ENCODE data around the gene XKR3.
"Not testable (repeated sequence)": the region's sequence is repeated elsewhere in the genome, so short reads cannot be mapped to it uniquely, and the experiment has no call there.

The XKR3 gene

DNA sequence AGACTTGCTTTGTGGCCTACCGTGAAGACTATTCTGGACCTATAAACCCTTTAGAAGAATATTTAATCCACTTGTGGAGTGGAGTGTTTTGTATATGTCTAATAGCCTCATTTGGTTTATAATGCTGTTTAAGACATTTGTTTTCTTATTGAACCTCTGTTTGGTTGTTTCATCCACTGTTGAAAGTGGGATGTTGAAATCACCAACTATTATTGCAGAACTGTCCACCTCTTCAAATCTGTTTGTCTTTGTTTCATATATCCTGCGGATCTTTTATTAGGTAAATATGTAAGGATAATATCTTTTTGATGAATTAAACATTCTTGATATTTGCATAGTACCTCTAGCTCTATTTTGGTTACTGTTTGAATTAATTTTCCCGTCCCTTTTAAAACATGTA lies 49.1 kb downstream of the XKR3 start:
- Histone ChIP-seq H3K4me3 (ENCODE audit: insufficient read length, low read depth) (no peak overlapping the region), H3K9ac (ENCODE audit: insufficient read length, low read depth) (no peak overlapping the region), H3K27me3 (ENCODE audit: insufficient read depth, insufficient read length) (no peaks in the 10 kb centered on the region), H3K9me3 (ENCODE audit: insufficient read depth, low read length) (no peaks in the 10 kb centered on the region), H3K36me3 (ENCODE audit: insufficient read depth, insufficient read length, low read length) (no peaks in the 10 kb centered on the region), H3K4me1 (ENCODE audit: insufficient read depth, insufficient read length) (no peaks in the 10 kb centered on the region)
- DNase-seq (ENCODE audit: low read depth, low spot score): no peak
- no peak for TF ChIP-seq SUZ12 (IDR thresholded peaks at IDR 0.05; ENCODE audit: extremely low read depth, insufficient read depth, insufficient read length)
- TF ChIP-seq ZNF274 (IDR thresholded peaks at IDR 0.05; ENCODE audit: low read depth, low read length): no peak
- TF ChIP-seq YY1 (IDR thresholded peaks at IDR 0.05; ENCODE audit: insufficient read depth, insufficient read length): no peak

DNA sequence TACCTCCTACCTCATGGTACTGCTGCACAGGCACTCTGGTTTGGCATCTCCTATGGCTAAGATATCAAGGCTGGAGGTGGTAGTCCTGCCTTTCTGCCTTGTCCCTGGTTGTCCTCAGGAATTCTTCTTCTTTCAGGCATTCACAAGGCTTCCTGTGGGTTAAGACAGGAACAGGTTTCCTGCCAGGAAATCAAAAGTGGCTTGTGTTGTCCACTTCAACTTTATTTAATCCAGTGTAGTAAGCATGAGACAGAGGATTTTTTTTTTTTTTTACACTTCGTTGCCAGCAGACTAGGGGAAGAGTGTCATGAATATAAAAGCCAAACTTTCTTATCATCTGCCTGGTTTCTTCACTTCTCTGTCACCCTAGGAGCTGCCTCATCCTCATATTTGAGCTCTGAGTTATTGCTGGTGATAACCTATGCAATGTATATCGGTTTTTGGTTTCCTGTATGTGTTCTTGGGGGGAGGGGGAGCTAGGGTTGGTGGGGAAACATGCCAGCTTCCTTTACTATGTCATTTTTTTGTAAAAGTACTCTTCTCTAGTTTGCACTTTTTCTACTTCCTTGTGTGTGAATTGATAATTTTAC lies 50.2 kb downstream of the XKR3 start:
- Histone ChIP-seq H3K4me1 (ENCODE audit: insufficient read depth, insufficient read length) (no peaks in the 10 kb centered on the region), H3K27me3 (ENCODE audit: insufficient read depth, insufficient read length) (no peaks in the 10 kb centered on the region), H3K9me3 (ENCODE audit: insufficient read depth, low read length) (no peaks in the 10 kb centered on the region), H3K4me3 (ENCODE audit: insufficient read length, low read depth) (no peak overlapping the region), H3K9ac (ENCODE audit: insufficient read length, low read depth) (no peak overlapping the region), H3K36me3 (ENCODE audit: insufficient read depth, insufficient read length, low read length) (no peaks in the 10 kb centered on the region)
- DNase-seq (ENCODE audit: low read depth, low spot score): no peak
- no peak for TF ChIP-seq ZNF274 (IDR thresholded peaks at IDR 0.05; ENCODE audit: low read depth, low read length)
- TF ChIP-seq YY1 (IDR thresholded peaks at IDR 0.05; ENCODE audit: insufficient read depth, insufficient read length): no peak
- TF ChIP-seq SUZ12 (IDR thresholded peaks at IDR 0.05; ENCODE audit: extremely low read depth, insufficient read depth, insufficient read length): no peak

DNA sequence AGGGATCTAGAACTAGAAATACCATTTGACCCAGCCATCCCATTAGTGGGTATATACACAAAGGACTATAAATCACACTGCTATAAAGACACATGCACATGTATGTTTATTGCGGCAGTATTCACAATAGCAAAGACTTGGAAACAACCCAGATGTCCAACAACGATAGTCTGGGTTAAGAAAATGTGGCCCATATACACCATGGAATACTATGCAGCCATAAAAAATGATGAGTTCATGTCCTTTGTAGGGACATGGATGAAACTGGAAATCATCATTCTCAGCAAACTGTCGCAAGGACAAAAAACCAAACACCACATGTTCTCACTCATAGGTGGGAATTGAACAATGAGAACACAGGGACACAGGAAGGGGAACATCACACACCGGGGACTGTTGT lies 53.6 kb downstream of the XKR3 start:
- H3K27me3 ChIP-seq (ENCODE audit: insufficient read depth, insufficient read length); DNase-seq (ENCODE audit: low read depth, low spot score); H3K4me3 ChIP-seq (ENCODE audit: insufficient read length, low read depth); H3K4me1 ChIP-seq (ENCODE audit: insufficient read depth, insufficient read length); H3K9ac ChIP-seq (ENCODE audit: insufficient read length, low read depth); H3K9me3 ChIP-seq (ENCODE audit: insufficient read depth, low read length); H3K36me3 ChIP-seq (ENCODE audit: insufficient read depth, insufficient read length, low read length): not testable (repeated sequence)

DNA sequence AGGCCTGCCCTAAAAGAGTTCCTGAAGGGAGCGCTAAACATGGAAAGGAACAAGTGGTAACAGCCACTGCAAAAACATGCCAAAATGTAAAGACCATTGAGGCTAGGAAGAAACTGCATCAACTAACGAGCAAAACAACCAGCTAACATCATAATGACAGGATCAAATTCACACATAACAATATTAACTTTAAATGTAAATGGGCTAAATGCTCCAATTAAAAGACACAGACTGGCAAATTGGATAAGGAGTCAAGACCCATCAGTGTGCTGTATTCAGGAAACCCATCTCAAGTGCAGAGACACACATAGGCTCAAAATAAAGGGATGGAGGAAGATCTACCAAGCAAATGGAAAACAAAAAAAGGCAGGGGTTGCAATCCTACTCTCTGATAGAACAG lies 57.3 kb downstream of the XKR3 start:
- not testable (repeated sequence) for H3K9me3 ChIP-seq (ENCODE audit: insufficient read depth, low read length); H3K4me1 ChIP-seq (ENCODE audit: insufficient read depth, insufficient read length); H3K9ac ChIP-seq (ENCODE audit: insufficient read length, low read depth); H3K36me3 ChIP-seq (ENCODE audit: insufficient read depth, insufficient read length, low read length); H3K27me3 ChIP-seq (ENCODE audit: insufficient read depth, insufficient read length); H3K4me3 ChIP-seq (ENCODE audit: insufficient read length, low read depth); DNase-seq (ENCODE audit: low read depth, low spot score)

DNA sequence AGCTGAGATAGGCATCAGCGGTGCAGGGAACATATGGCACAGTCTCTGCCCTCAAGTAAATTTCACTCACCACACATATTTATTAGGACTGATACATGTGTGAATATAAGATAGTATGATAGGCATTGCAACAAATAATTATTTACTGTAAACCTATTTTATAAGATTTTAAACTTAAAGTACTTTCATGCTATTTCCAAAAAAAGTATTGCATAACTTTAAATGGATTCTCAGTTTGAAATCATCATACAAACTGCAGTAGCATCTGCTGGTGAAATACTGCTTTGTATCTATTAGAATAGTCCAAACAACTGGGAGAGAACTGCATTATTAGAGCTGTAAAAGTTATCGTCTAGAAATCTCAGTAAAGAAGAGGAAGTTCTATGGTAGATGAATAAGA lies 63.0 kb downstream of the XKR3 start:
- DNase-seq (ENCODE audit: low read depth, low spot score); H3K4me1 ChIP-seq (ENCODE audit: insufficient read depth, insufficient read length); H3K36me3 ChIP-seq (ENCODE audit: insufficient read depth, insufficient read length, low read length); H3K27me3 ChIP-seq (ENCODE audit: insufficient read depth, insufficient read length); H3K9me3 ChIP-seq (ENCODE audit: insufficient read depth, low read length); H3K9ac ChIP-seq (ENCODE audit: insufficient read length, low read depth); H3K4me3 ChIP-seq (ENCODE audit: insufficient read length, low read depth): not testable (repeated sequence)

DNA sequence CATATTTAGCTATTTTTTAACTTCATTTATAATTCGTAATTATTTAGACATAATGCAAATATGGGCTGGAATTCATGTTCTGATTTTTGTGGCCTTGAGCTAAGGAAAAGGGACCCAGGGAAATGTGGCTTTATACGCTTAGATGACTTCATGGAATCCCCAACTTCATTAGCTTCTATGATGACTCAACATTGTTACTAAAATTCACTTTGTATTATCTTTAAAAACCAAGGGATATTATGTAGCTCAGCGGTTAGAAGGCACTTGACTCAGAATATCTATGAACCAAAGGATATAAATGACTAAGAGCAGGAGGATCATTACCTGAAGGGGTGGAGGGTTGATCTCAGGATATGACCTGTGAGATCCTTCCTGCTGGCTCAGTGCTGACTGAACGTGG lies 64.8 kb downstream of the XKR3 start:
- not testable (repeated sequence) for H3K36me3 ChIP-seq (ENCODE audit: insufficient read depth, insufficient read length, low read length); H3K9ac ChIP-seq (ENCODE audit: insufficient read length, low read depth); H3K27me3 ChIP-seq (ENCODE audit: insufficient read depth, insufficient read length); H3K4me3 ChIP-seq (ENCODE audit: insufficient read length, low read depth); DNase-seq (ENCODE audit: low read depth, low spot score); H3K4me1 ChIP-seq (ENCODE audit: insufficient read depth, insufficient read length); H3K9me3 ChIP-seq (ENCODE audit: insufficient read depth, low read length)

DNA sequence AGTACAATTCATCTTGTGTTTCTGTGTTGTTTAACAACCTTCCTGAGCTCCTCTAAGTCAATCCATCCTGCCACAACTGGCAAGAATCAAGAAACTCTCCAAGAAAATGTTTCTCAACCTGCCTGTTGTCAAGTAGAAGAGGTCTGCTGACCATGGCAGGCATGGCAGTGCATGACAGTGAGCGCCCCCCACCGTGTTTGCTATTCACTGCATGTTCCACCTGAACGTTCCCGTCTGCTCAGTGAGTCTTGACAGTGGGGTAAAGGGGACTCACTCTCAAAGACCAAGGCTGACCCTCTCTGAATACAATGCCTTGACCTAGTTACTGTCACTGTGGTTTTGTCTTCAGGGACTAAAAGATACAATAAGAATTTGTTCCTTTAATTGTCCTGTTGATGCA lies 75.9 kb downstream of the XKR3 start:
- not testable (repeated sequence) for H3K9ac ChIP-seq (ENCODE audit: insufficient read length, low read depth)

DNA sequence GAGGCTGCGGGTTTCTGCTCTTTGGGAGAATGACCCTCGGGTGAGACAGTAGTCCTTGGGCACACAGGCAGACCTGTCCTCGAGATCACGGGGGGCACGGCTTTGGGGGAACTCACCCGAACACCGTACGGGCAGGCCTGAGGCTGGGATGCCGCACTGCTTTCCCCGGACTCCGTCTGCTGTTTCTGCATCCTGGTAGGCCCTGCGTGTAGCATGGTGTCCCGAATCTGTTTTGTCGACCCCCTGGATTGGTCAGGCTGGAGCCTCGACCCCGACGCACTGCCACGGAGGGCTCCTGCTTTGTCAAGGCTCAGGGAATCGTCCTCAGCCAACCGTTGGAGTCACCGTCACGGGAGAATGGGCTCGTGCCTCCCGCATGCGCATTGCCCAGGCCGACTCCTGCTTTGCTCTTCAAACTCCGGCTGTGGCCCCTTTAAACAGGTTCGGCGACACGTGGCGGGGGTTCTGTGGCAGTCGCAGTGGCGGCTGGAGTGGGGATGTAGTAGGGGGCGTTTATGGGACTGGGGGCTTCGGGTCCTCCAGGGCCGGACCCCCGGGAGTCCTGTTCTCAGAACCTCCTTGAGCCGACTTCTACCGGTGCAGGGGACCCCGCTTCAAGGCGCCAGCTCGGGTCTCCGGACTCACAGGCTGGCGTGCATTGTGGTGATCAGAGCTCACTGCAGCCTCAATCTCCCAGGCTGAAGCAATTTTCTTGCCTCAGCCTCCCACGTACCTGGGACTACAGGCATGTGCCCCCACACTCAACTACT lies 76.9 kb downstream of the XKR3 start:
- H3K4me3 ChIP-seq (ENCODE audit: insufficient read length, low read depth); H3K4me1 ChIP-seq (ENCODE audit: insufficient read depth, insufficient read length); H3K9ac ChIP-seq (ENCODE audit: insufficient read length, low read depth); H3K36me3 ChIP-seq (ENCODE audit: insufficient read depth, insufficient read length, low read length); H3K27me3 ChIP-seq (ENCODE audit: insufficient read depth, insufficient read length); H3K9me3 ChIP-seq (ENCODE audit: insufficient read depth, low read length); DNase-seq (ENCODE audit: low read depth, low spot score): not testable (repeated sequence)

More for the DNA sequence above, 75.9 kb downstream of the XKR3 start:
- H3K4me3 ChIP-seq (ENCODE audit: insufficient read length, low read depth); DNase-seq (ENCODE audit: low read depth, low spot score); H3K9me3 ChIP-seq (ENCODE audit: insufficient read depth, low read length); H3K36me3 ChIP-seq (ENCODE audit: insufficient read depth, insufficient read length, low read length); H3K4me1 ChIP-seq (ENCODE audit: insufficient read depth, insufficient read length); H3K27me3 ChIP-seq (ENCODE audit: insufficient read depth, insufficient read length): not testable (repeated sequence)

DNA sequence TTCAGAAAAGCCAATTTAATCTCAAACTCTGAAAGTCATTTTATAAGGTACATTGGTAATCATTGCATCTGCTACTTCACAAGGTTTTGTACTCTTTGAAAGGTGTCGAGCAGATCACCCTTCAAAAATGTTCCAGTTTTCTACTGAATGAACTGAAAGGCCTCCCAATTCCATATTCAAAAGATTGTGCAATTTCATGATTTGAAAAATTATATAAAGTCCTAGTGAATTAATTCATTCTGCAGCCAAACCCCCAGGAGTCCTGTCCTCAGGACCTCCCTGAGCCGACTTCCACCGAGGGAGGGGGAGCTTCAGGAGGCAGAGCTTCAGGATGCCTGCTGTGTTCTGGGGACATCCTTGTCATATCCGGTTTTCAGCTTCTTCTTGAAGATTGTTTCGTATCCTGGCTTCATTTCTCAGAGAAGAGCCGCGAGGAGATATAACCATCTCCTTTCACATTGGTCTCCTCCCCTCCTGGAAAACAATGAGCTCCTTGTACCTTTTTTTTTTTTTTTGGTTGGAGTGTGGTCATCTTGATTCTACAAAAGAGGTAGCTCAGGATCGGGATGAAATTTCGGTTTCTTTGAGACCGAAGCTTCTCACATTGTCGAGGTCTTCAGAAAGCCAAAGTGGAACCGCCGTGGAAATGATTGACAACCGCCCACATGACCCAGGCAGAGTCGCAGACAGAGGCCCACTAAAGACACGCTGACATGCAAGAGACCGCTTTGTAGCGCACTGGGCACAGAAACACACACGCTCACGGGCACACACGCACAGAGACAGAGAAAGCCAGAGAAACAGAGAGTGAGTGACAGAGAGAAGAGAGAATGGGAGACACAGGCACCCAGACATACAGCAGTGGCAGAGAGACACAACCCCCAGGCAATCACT lies 77.7 kb downstream of the XKR3 start:
- DNase-seq (ENCODE audit: low read depth, low spot score); H3K4me3 ChIP-seq (ENCODE audit: insufficient read length, low read depth); H3K9ac ChIP-seq (ENCODE audit: insufficient read length, low read depth); H3K36me3 ChIP-seq (ENCODE audit: insufficient read depth, insufficient read length, low read length); H3K9me3 ChIP-seq (ENCODE audit: insufficient read depth, low read length); H3K27me3 ChIP-seq (ENCODE audit: insufficient read depth, insufficient read length); H3K4me1 ChIP-seq (ENCODE audit: insufficient read depth, insufficient read length): not testable (repeated sequence)

DNA sequence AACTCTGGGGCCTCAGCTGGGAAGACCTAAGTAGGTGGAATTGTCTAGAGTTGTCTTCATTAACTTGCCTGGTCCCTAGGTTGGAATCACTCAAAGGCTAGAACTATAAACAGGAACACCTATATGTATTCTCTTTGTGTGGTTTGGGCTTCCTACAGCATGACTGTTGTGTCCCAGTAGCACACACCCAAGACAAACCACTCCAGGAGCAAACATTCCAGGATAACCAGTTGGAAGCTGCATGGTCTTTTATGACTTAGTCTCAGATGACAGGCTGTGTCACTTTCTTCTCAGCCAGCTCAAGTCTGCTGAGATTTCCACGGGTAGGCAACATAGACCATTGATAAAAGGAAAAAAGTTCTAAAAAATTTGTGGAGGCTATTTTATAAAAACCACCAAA lies 90.9 kb downstream of the XKR3 start:
- not testable (repeated sequence) for H3K9me3 ChIP-seq (ENCODE audit: insufficient read depth, low read length)

More for the DNA sequence above, 90.9 kb downstream of the XKR3 start:
- DNase-seq (ENCODE audit: low read depth, low spot score); H3K4me3 ChIP-seq (ENCODE audit: insufficient read length, low read depth); H3K4me1 ChIP-seq (ENCODE audit: insufficient read depth, insufficient read length); H3K9ac ChIP-seq (ENCODE audit: insufficient read length, low read depth); H3K36me3 ChIP-seq (ENCODE audit: insufficient read depth, insufficient read length, low read length); H3K27me3 ChIP-seq (ENCODE audit: insufficient read depth, insufficient read length): not testable (repeated sequence)
